ENCODE results near the gene OSBPL9. TPM values are rescaled to one million over a fixed set of nuclear protein-coding genes. Genes with fewer than 3 reads are reported as not detected.

Gene OSBPL9
- total and polyA plus RNA-seq, 9 of the 15 experiments (the other 6 are each of a cell fraction or from before 2014, with no cell fraction given) = 43.9 to 217 (median 170) TPM

- TF ChIP-seq THRB (CRISPR knock-in tag; conservative IDR thresholded peaks at IDR 0.05) = no peak
- TF ChIP-seq LEF1 (IDR thresholded peaks at IDR 0.05) = peak; percentile 60; the same call in 1 of the 2 replicates
- no peak for TF ChIP-seq SREBF2 (CRISPR knock-in tag; IDR thresholded peaks at IDR 0.05)
- TF ChIP-seq ZNF75A (CRISPR knock-in tag; IDR thresholded peaks at IDR 0.05) = no peak
- TF ChIP-seq SRSF9 (IDR thresholded peaks at IDR 0.05; ENCODE audit: borderline replicate concordance, low read depth, low read length) = no peak
- peak; percentile 19; the same call in 1 of the 2 replicates for TF ChIP-seq ZEB2 (IDR thresholded peaks at IDR 0.05)
- TF ChIP-seq NFE2 (IDR thresholded peaks at IDR 0.05; ENCODE audit: low read depth) = peak; percentile 86
- TF ChIP-seq NR3C1 (CRISPR knock-in tag; IDR thresholded peaks at IDR 0.05) = no peak
- TF ChIP-seq ZNF77 (CRISPR knock-in tag; IDR thresholded peaks at IDR 0.05) = no peak
- TF ChIP-seq ID3 (CRISPR knock-in tag; IDR thresholded peaks at IDR 0.05) = no peak
- no peak for TF ChIP-seq ID3 (tag; IDR thresholded peaks at IDR 0.05)
- no peak for TF ChIP-seq ZNF398 (CRISPR knock-in tag; IDR thresholded peaks at IDR 0.05)
- no peak; the same call in 1 of the 2 replicates for TF ChIP-seq EP300 (IDR thresholded peaks at IDR 0.05; ENCODE audit: low read length)
- no peak for TF ChIP-seq ZNF79 (CRISPR knock-in tag; IDR thresholded peaks at IDR 0.05; ENCODE audit: low read depth)
- TF ChIP-seq SMARCE1 (IDR thresholded peaks at IDR 0.05) = peak; percentile 74
- no peak for TF ChIP-seq TEAD4 (IDR thresholded peaks at IDR 0.05; ENCODE audit: low read length)
- TF ChIP-seq TEAD4 (CRISPR knock-in tag; IDR thresholded peaks at IDR 0.05; ENCODE audit: borderline replicate concordance) = no peak
- TF ChIP-seq ZNF146 (CRISPR knock-in tag; IDR thresholded peaks at IDR 0.05; ENCODE audit: unreplicated experiment) = no peak
- no peak for TF ChIP-seq ZBED1 (IDR thresholded peaks at IDR 0.05)
- TF ChIP-seq BRF1 (IDR thresholded peaks at IDR 0.05; ENCODE audit: borderline replicate concordance, extremely low read depth, insufficient read length) = no peak
- peak; percentile 71 for TF ChIP-seq ZNF384 (IDR thresholded peaks at IDR 0.05; ENCODE audit: low read depth, low read length)
- TF ChIP-seq ZNF707 (CRISPR knock-in tag; conservative IDR thresholded peaks at IDR 0.05) = no peak
- TF ChIP-seq ARNT (IDR thresholded peaks at IDR 0.05) = no peak
- no peak for TF ChIP-seq SMARCB1 (IDR thresholded peaks at IDR 0.05; ENCODE audit: insufficient read length, low read depth)
- TF ChIP-seq SAFB2 (IDR thresholded peaks at IDR 0.05; ENCODE audit: borderline replicate concordance, low read depth, low read length, severe bottlenecking) = no peak
These were observed 32.8 kb downstream of the OSBPL9 start (continued) for GRCh38 chr1:51649593-51650091.
